GM23338 (cell line): ENCODE measurements around the gene VEPH1.

Source experiments
- EZH2 ChIP-seq: fragments of 200-600 bp; sonication (generic); IDR thresholded peaks from one replicate; pipeline ENCODE4 v1.8.0; 2017; ENCODE audit warnings: antibody characterized with exemption, mild to moderate bottlenecking, low read depth; ENCODE audit not compliant: unreplicated experiment
- POLR2AphosphoS5 ChIP-seq: IDR thresholded peaks from 2 replicates; pipeline ENCODE4 v1.6.1; 2016; ENCODE audit warnings: antibody characterized with exemption, low read depth
- TF ChIP-seq, protein P1 (sequence below), 2 experiments: fragments of 200-600 bp in 1 of 2; sonication (generic) in 1 of 2; conservative IDR thresholded peaks; 2 replicates each; pipeline versions ENCODE4 v1.5.1 to v1.6.1; 2016 to 2017; ENCODE audit warnings: antibody characterized with exemption in 2 of 2, low read depth in 2 of 2, mild to moderate bottlenecking in 2 of 2, moderate library complexity in 1 of 2
- TF ChIP-seq, protein P2 (sequence below): IDR thresholded peaks from 2 replicates; pipeline ENCODE4 v1.6.1; 2016; ENCODE audit warnings: antibody characterized with exemption

DNA sequence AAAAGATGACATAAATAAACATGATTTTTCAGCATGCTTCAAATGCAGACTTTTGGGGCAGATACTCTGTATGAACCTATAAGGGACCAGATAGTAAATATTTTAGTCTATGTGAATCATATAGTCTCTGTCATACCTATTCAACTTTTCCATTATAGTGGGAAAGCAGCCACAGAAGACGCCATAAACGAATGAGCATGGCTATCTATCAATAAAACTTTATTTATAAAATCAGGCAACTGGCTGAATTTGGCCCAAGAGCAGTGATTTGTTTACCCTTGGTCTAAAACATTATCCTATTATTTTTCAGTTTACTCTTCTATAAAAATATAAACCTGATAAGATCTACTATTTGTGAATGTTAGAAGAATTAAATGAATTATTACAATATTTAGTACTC is 25.9 kb upstream of the VEPH1 start:
- TF ChIP-seq, protein P1, sequence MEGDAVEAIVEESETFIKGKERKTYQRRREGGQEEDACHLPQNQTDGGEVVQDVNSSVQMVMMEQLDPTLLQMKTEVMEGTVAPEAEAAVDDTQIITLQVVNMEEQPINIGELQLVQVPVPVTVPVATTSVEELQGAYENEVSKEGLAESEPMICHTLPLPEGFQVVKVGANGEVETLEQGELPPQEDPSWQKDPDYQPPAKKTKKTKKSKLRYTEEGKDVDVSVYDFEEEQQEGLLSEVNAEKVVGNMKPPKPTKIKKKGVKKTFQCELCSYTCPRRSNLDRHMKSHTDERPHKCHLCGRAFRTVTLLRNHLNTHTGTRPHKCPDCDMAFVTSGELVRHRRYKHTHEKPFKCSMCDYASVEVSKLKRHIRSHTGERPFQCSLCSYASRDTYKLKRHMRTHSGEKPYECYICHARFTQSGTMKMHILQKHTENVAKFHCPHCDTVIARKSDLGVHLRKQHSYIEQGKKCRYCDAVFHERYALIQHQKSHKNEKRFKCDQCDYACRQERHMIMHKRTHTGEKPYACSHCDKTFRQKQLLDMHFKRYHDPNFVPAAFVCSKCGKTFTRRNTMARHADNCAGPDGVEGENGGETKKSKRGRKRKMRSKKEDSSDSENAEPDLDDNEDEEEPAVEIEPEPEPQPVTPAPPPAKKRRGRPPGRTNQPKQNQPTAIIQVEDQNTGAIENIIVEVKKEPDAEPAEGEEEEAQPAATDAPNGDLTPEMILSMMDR (conservative IDR thresholded peaks at IDR 0.05; ENCODE audit: low read depth in 2 of 2): no peak
- TF ChIP-seq, protein P2, sequence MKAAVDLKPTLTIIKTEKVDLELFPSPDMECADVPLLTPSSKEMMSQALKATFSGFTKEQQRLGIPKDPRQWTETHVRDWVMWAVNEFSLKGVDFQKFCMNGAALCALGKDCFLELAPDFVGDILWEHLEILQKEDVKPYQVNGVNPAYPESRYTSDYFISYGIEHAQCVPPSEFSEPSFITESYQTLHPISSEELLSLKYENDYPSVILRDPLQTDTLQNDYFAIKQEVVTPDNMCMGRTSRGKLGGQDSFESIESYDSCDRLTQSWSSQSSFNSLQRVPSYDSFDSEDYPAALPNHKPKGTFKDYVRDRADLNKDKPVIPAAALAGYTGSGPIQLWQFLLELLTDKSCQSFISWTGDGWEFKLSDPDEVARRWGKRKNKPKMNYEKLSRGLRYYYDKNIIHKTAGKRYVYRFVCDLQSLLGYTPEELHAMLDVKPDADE: no peak
- no peak for TF ChIP-seq POLR2AphosphoS5
- no peak for TF ChIP-seq EZH2
